K562 (cell line): Measurements from ENCODE around the gene HDC. TPM values are rescaled to one million over a fixed set of nuclear protein-coding genes. Genes with fewer than 3 reads are reported as not detected.

ENCODE experiments used
- CHD2 ChIP-seq: IDR thresholded peaks from 2 replicates; pipeline ENCODE4 v1.6.1; 2011; ENCODE audit warnings: low read depth, low read length
- GATAD2B ChIP-seq: fragments of 450-650 bp; IDR thresholded peaks from 2 replicates; pipeline ENCODE4 v1.6.1; 2017; ENCODE audit warnings: mild to moderate bottlenecking, borderline replicate concordance
- GTF2F1 ChIP-seq: IDR thresholded peaks from 2 replicates; pipeline ENCODE4 v1.6.1; 2011; ENCODE audit warnings: low read depth, low read length, improper control_type of control experiment
- LEF1 ChIP-seq: fragments of 450-650 bp; IDR thresholded peaks from 2 replicates; pipeline ENCODE4 v1.6.1; 2016; ENCODE audit warnings: mild to moderate bottlenecking
- SIN3B ChIP-seq: fragments of 450-650 bp; IDR thresholded peaks from 2 replicates; pipeline ENCODE4 v1.6.1; 2017; ENCODE audit warnings: low read depth, mild to moderate bottlenecking, moderate library complexity
- SMAD2 ChIP-seq: fragments of 150-350 bp; IDR thresholded peaks from 2 replicates; pipeline ENCODE4 v1.6.1; 2014; ENCODE audit warnings: low read depth, mild to moderate bottlenecking, low read length
- ZFP30 ChIP-seq: fragments of 250-450 bp; sonication (Bioruptor Pico); IDR thresholded peaks from 2 replicates; pipeline ENCODE4 v1.8.0; 2022; ENCODE audit warnings: moderate library complexity, mild to moderate bottlenecking, inconsistent platforms, borderline replicate concordance
- ZKSCAN1 ChIP-seq: fragments of 150-350 bp; IDR thresholded peaks from 2 replicates; pipeline ENCODE4 v1.6.1; 2016; ENCODE audit warnings: low read depth, low read length
- ZNF785 ChIP-seq: fragments of 250-450 bp; sonication (Bioruptor Pico); IDR thresholded peaks from 2 replicates; pipeline ENCODE4 v1.4.0; 2020; ENCODE audit warnings: mild to moderate bottlenecking
- polyA plus RNA-seq, 8 experiments: library from polyadenylated mRNA; depleted of rRNA in 4 of 8; stranded (reverse) in 5 of 8; unstranded in 3 of 8; fragments of >200 nt; fragmentation: Nextera tagmentation in 2 of 8; fragmentation: Illumina TruSeq in 1 of 8; extraction: Ambion mirVana in 2 of 8; extraction: Trizol in 1 of 8; gene quantifications; 2 replicates each; pipeline versions ENCODE4 v1.2.1 to v1.2.3, GENCODE V29; 2011 to 2014; ENCODE audit warnings: inconsistent platforms in 1 of 8, missing spikeins in 1 of 8
- total RNA-seq, 7 experiments: library from RNA; depleted of rRNA in 6 of 7; stranded (reverse); fragments of >200 nt in 6 of 7; fragmentation: Illumina TruSeq in 2 of 7; extraction: Trizol in 2 of 7; gene quantifications; 2 replicates each; pipeline versions ENCODE4 v1.2.1 to v1.2.3, GENCODE V29; 2011 to 2021; ENCODE audit warnings: low replicate concordance in 1 of 7
- TF ChIP-seq, protein P1 (sequence below): fragments of 200-800 bp; sonication (Bioruptor generic); IDR thresholded peaks from 2 replicates; pipeline ENCODE4 v1.6.1; 2017; ENCODE audit warnings: missing genetic modification characterization, missing compliant biosample characterization
- TF ChIP-seq, protein P2 (sequence below), 2 experiments: fragments of 450-650 bp; IDR thresholded peaks; 2 replicates each; pipeline ENCODE4 v1.6.1; 2016
- TF ChIP-seq, protein P3 (sequence below): fragments of 250-450 bp; sonication (Bioruptor Pico); IDR thresholded peaks from 2 replicates; pipeline ENCODE4 v1.4.0; 2020; ENCODE audit warnings: mild to moderate bottlenecking, moderate library complexity
- TF ChIP-seq, protein P4 (sequence below): sonication (generic); formaldehyde crosslinking; IDR thresholded peaks from 2 replicates; pipeline ENCODE4 v1.8.1; 2022; ENCODE audit warnings: missing genetic modification reagents

HDC gene
- total and polyA plus RNA-seq, 9 of the 15 experiments (the other 6 are each of a cell fraction or from before 2014, with no cell fraction given) = 0.26 to 5.3 (median 0.99) TPM

DNA sequence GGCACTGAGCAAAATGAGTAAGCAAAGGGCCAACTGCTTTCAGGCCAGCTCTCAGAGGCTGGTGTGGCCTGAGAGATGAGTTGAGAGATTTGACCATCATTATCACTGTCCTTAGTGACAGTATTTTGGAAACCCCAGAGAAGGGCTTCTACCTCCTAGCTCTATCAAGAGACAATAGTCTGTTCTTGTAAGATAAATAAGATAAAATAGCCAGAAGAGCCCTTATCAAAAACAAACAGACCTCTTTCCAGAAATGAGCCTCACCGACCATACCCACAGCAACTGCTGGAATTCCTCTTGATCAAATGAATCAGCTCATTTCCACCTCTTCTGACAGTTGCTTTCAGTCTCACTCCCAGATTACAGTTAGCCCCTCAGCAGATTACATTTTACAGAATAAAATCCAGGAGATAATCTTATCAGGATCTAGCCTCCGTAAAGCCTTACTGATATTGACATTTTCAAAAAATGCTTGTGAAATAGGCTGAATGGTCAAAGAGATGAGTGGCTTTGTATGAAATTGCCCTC, 4.5 kb downstream of the HDC start (continued):
- TF ChIP-seq SMAD2 (no peak), CHD2 (no peak), ZFP30 (CRISPR knock-in tag) (no peak), ZKSCAN1 (no peak), LEF1 (peak; percentile 83; the same call in 1 of the 2 replicates), GTF2F1 (no peak), SIN3B (no peak), ZNF785 (CRISPR knock-in tag) (no peak), GATAD2B (peak; percentile 95)
- TF ChIP-seq, protein P1, sequence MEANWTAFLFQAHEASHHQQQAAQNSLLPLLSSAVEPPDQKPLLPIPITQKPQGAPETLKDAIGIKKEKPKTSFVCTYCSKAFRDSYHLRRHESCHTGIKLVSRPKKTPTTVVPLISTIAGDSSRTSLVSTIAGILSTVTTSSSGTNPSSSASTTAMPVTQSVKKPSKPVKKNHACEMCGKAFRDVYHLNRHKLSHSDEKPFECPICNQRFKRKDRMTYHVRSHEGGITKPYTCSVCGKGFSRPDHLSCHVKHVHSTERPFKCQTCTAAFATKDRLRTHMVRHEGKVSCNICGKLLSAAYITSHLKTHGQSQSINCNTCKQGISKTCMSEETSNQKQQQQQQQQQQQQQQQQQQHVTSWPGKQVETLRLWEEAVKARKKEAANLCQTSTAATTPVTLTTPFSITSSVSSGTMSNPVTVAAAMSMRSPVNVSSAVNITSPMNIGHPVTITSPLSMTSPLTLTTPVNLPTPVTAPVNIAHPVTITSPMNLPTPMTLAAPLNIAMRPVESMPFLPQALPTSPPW (CRISPR knock-in tag) = peak; percentile 73
- TF ChIP-seq, protein P2, sequence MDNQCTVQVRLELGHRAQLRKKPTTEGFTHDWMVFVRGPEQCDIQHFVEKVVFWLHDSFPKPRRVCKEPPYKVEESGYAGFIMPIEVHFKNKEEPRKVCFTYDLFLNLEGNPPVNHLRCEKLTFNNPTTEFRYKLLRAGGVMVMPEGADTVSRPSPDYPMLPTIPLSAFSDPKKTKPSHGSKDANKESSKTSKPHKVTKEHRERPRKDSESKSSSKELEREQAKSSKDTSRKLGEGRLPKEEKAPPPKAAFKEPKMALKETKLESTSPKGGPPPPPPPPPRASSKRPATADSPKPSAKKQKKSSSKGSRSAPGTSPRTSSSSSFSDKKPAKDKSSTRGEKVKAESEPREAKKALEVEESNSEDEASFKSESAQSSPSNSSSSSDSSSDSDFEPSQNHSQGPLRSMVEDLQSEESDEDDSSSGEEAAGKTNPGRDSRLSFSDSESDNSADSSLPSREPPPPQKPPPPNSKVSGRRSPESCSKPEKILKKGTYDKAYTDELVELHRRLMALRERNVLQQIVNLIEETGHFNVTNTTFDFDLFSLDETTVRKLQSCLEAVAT (IDR thresholded peaks at IDR 0.05) = no peak; a peak in 1 of 4 replicates
- TF ChIP-seq, protein P3, sequence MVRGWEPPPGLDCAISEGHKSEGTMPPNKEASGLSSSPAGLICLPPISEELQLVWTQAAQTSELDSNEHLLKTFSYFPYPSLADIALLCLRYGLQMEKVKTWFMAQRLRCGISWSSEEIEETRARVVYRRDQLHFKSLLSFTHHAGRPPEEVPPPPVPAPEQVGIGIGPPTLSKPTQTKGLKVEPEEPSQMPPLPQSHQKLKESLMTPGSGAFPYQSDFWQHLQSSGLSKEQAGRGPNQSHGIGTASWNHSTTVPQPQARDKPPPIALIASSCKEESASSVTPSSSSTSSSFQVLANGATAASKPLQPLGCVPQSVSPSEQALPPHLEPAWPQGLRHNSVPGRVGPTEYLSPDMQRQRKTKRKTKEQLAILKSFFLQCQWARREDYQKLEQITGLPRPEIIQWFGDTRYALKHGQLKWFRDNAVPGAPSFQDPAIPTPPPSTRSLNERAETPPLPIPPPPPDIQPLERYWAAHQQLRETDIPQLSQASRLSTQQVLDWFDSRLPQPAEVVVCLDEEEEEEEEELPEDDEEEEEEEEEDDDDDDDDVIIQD = no peak
- TF ChIP-seq, protein P4, sequence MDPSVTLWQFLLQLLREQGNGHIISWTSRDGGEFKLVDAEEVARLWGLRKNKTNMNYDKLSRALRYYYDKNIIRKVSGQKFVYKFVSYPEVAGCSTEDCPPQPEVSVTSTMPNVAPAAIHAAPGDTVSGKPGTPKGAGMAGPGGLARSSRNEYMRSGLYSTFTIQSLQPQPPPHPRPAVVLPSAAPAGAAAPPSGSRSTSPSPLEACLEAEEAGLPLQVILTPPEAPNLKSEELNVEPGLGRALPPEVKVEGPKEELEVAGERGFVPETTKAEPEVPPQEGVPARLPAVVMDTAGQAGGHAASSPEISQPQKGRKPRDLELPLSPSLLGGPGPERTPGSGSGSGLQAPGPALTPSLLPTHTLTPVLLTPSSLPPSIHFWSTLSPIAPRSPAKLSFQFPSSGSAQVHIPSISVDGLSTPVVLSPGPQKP = no peak
